ENCODE data around the gene ARNT2. TPM values are rescaled to one million over a fixed set of nuclear protein-coding genes. Genes with fewer than 3 reads are reported as not detected.

The ARNT2 gene
- total and polyA plus RNA-seq, 2 experiments from 2014 or later, result 4.6 to 11.6 TPM

- TF ChIP-seq CTCF (conservative IDR thresholded peaks at IDR 0.05; ENCODE audit: low read depth in 2 of 2) (no peak), STAT1 (IDR thresholded peaks at IDR 0.05; ENCODE audit: unreplicated experiment) (no peak), NANOG (IDR thresholded peaks at IDR 0.05; ENCODE audit: borderline replicate concordance) (no peak), JUNB (IDR thresholded peaks at IDR 0.05; ENCODE audit: unreplicated experiment) (no peak), CREB1 (CRISPR knock-in tag; IDR thresholded peaks at IDR 0.05; ENCODE audit: low read depth) (no peak), ZNF114 (CRISPR knock-in tag; IDR thresholded peaks at IDR 0.05) (no peak), EZH2 (IDR thresholded peaks at IDR 0.05; ENCODE audit: low read depth, unreplicated experiment) (no peak), POLR2AphosphoS5 (IDR thresholded peaks at IDR 0.05; ENCODE audit: low read depth) (no peak), ZNF331 (CRISPR knock-in tag; IDR thresholded peaks at IDR 0.05; ENCODE audit: low read depth) (no peak), ETS1 (IDR thresholded peaks at IDR 0.05) (no peak), EZH2phosphoT487 (IDR thresholded peaks at IDR 0.05; ENCODE audit: unreplicated experiment) (no peak), REST (IDR thresholded peaks at IDR 0.05; ENCODE audit: unreplicated experiment) (no peak)
- TF ChIP-seq, protein P1, sequence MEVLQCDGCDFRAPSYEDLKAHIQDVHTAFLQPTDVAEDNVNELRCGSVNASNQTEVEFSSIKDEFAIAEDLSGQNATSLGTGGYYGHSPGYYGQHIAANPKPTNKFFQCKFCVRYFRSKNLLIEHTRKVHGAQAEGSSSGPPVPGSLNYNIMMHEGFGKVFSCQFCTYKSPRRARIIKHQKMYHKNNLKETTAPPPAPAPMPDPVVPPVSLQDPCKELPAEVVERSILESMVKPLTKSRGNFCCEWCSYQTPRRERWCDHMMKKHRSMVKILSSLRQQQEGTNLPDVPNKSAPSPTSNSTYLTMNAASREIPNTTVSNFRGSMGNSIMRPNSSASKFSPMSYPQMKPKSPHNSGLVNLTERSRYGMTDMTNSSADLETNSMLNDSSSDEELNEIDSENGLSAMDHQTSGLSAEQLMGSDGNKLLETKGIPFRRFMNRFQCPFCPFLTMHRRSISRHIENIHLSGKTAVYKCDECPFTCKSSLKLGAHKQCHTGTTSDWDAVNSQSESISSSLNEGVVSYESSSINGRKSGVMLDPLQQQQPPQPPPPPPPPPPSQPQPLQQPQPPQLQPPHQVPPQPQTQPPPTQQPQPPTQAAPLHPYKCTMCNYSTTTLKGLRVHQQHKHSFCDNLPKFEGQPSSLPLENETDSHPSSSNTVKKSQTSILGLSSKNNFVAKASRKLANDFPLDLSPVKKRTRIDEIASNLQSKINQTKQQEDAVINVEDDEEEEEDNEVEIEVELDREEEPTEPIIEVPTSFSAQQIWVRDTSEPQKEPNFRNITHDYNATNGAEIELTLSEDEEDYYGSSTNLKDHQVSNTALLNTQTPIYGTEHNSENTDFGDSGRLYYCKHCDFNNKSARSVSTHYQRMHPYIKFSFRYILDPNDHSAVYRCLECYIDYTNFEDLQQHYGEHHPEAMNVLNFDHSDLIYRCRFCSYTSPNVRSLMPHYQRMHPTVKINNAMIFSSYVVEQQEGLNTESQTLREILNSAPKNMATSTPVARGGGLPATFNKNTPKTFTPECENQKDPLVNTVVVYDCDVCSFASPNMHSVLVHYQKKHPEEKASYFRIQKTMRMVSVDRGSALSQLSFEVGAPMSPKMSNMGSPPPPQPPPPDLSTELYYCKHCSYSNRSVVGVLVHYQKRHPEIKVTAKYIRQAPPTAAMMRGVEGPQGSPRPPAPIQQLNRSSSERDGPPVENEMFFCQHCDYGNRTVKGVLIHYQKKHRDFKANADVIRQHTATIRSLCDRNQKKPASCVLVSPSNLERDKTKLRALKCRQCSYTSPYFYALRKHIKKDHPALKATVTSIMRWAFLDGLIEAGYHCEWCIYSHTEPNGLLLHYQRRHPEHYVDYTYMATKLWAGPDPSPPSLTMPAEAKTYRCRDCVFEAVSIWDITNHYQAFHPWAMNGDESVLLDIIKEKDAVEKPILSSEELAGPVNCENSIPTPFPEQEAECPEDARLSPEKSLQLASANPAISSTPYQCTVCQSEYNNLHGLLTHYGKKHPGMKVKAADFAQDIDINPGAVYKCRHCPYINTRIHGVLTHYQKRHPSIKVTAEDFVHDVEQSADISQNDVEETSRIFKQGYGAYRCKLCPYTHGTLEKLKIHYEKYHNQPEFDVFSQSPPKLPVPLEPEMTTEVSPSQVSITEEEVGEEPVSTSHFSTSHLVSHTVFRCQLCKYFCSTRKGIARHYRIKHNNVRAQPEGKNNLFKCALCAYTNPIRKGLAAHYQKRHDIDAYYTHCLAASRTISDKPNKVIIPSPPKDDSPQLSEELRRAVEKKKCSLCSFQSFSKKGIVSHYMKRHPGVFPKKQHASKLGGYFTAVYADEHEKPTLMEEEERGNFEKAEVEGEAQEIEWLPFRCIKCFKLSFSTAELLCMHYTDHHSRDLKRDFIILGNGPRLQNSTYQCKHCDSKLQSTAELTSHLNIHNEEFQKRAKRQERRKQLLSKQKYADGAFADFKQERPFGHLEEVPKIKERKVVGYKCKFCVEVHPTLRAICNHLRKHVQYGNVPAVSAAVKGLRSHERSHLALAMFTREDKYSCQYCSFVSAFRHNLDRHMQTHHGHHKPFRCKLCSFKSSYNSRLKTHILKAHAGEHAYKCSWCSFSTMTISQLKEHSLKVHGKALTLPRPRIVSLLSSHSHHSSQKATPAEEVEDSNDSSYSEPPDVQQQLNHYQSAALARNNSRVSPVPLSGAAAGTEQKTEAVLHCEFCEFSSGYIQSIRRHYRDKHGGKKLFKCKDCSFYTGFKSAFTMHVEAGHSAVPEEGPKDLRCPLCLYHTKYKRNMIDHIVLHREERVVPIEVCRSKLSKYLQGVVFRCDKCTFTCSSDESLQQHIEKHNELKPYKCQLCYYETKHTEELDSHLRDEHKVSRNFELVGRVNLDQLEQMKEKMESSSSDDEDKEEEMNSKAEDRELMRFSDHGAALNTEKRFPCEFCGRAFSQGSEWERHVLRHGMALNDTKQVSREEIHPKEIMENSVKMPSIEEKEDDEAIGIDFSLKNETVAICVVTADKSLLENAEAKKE (CRISPR knock-in tag; IDR thresholded peaks at IDR 0.05), result no peak
- no peak for DNase-seq (ENCODE audit: low spot score)
- no peaks in the 10 kb centered on the region for H3K36me3 Mint-ChIP-seq (ENCODE audit: low read depth)
These were observed 55.6 kb downstream of the ARNT2 start for GRCh38 chr15:80459818-80460217.

More at GRCh38 chr15:80459818-80460217, 55.6 kb downstream of the ARNT2 start:
- peaks cover 3% of the 10 kb centered on the region for H3K27me3 Mint-ChIP-seq (ENCODE audit: insufficient read depth, low read depth, poor library complexity)
- no peaks in the 10 kb centered on the region for H4K20me1 ChIP-seq (replicated peaks; ENCODE audit: insufficient read depth)
- ATAC-seq, result no peak
- no peaks in the 10 kb centered on the region for H3K36me3 ChIP-seq (ENCODE audit: insufficient read depth)
- no peak overlapping the region for H3K4me2 ChIP-seq
- H3K9me3 Mint-ChIP-seq, result no peaks in the 10 kb centered on the region
- H2AFZ ChIP-seq, result no peak overlapping the region
- no peak overlapping the region for H3K4me3 Mint-ChIP-seq
- H3K27ac Mint-ChIP-seq, result no peak overlapping the region
- 0 out of 2 replicates have a peak, but pooled peaks cover 7% of the 10 kb centered on the region for H3K4me1 ChIP-seq (ENCODE audit: insufficient read depth)
- H3K9me2 ChIP-seq (ENCODE audit: insufficient read depth), result 0 out of 2 replicates have a peak, but pooled peaks cover 3% of the 10 kb centered on the region
- no peak overlapping the region for H3K27ac ChIP-seq (ENCODE audit: low read depth)
- H3K27me3 ChIP-seq (ENCODE audit: insufficient read depth), result no peaks in the 10 kb centered on the region
- no peaks in the 10 kb centered on the region for H3K79me2 ChIP-seq (replicated peaks; ENCODE audit: insufficient read depth)
- H3K4me3 ChIP-seq, result no peak overlapping the region
- H3K4me1 Mint-ChIP-seq, result peaks cover 7% of the 10 kb centered on the region; the same call in 2 of the 3 replicates
- H3F3A ChIP-seq (replicated peaks; ENCODE audit: low read depth), result no peaks in the 10 kb centered on the region
